HG02759 (cell line): Measurements from ENCODE around the gene FOXD3.
A peak's percentile ranks its signal among the peaks of the same experiment; 100 is the strongest.

Experiments used
- ATAC-seq: cut with Tn5 transposase; IDR thresholded peaks from one replicate; pipeline ENCODE4 v1.9.1; 2021; ENCODE audit warnings: mild to moderate bottlenecking, moderate library complexity; ENCODE audit not compliant: unreplicated experiment

FOXD3 gene

GRCh38 chr1:63320022-63320721 is 2.2 kb upstream of the FOXD3 start:
- ATAC-seq = no peak

GRCh38 chr1:63321066-63321784 is 1.1 kb upstream of the FOXD3 start:
- ATAC-seq = no peak

- ATAC-seq = peak; percentile 10
These were observed 618 bp upstream of the FOXD3 start for GRCh38 chr1:63321785-63322113.

DNA sequence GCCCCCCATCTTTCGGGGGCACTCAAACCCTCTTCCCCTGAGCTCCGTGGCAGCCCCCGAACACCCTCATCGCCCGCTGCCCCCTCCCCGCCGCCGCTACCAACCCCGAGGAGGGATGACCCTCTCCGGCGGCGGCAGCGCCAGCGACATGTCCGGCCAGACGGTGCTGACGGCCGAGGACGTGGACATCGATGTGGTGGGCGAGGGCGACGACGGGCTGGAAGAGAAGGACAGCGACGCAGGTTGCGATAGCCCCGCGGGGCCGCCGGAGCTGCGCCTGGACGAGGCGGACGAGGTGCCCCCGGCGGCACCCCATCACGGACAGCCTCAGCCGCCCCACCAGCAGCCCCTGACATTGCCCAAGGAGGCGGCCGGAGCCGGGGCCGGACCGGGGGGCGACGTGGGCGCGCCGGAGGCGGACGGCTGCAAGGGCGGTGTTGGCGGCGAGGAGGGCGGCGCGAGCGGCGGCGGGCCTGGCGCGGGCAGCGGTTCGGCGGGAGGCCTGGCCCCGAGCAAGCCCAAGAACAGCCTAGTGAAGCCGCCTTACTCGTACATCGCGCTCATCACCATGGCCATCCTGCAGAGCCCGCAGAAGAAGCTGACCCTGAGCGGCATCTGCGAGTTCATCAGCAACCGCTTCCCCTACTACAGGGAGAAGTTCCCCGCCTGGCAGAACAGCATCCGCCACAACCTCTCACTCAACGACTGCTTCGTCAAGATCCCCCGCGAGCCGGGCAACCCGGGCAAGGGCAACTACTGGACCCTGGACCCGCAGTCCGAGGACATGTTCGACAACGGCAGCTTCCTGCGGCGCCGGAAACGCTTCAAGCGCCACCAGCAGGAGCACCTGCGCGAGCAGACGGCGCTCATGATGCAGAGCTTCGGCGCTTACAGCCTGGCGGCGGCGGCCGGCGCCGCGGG is 837 bp downstream of the FOXD3 start:
- peak; percentile 28 for ATAC-seq

DNA sequence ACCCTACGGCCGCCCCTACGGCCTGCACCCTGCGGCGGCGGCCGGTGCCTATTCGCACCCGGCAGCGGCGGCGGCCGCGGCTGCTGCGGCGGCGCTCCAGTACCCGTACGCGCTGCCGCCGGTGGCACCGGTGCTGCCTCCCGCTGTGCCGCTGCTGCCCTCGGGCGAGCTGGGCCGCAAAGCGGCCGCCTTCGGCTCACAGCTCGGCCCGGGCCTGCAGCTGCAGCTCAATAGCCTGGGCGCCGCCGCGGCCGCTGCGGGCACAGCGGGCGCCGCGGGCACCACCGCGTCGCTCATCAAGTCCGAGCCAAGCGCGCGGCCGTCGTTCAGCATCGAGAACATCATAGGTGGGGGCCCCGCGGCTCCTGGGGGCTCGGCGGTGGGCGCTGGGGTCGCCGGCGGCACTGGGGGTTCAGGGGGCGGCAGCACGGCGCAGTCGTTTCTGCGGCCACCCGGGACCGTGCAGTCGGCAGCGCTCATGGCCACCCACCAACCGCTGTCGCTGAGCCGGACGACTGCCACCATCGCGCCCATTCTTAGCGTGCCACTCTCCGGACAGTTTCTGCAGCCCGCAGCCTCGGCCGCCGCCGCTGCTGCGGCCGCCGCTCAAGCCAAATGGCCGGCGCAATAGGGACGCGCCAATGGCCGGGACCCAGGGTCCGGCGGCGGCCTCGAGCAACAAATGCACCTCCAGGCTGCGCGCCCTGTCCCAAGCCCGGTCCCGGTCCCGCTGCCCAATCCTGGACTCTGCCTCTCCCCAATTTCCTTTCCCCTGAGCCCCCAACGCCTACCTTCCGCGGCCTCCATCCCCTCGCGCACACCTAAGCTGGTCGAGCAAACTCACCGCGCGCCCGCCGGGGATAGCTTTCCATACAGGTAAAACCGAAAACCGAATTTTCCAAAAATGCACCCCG is 1.8 kb downstream of the FOXD3 start:
- ATAC-seq = peak; percentile 3

DNA sequence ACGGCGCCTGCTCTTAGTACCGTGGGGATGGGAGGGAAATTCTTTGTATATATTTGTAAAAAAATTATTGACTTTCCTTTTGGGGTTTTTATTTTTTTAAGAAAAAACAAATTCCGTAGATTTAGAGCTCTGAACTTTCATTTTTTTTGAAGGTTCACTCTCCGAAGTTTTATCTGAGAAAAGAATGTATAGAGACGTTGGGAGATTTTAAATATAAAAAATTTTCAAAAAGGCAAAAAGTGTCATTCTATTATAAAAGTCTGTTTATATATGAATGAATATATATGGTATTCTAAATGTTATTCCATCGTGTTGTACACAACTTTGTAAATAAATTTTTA is 2.4 kb downstream of the FOXD3 start:
- no peak for ATAC-seq

- ATAC-seq = no peak
These were observed 3.1 kb downstream of the FOXD3 start for GRCh38 chr1:63325279-63325985.

- no peak for ATAC-seq
These were observed 3.7 kb downstream of the FOXD3 start for GRCh38 chr1:63326106-63326472.

DNA sequence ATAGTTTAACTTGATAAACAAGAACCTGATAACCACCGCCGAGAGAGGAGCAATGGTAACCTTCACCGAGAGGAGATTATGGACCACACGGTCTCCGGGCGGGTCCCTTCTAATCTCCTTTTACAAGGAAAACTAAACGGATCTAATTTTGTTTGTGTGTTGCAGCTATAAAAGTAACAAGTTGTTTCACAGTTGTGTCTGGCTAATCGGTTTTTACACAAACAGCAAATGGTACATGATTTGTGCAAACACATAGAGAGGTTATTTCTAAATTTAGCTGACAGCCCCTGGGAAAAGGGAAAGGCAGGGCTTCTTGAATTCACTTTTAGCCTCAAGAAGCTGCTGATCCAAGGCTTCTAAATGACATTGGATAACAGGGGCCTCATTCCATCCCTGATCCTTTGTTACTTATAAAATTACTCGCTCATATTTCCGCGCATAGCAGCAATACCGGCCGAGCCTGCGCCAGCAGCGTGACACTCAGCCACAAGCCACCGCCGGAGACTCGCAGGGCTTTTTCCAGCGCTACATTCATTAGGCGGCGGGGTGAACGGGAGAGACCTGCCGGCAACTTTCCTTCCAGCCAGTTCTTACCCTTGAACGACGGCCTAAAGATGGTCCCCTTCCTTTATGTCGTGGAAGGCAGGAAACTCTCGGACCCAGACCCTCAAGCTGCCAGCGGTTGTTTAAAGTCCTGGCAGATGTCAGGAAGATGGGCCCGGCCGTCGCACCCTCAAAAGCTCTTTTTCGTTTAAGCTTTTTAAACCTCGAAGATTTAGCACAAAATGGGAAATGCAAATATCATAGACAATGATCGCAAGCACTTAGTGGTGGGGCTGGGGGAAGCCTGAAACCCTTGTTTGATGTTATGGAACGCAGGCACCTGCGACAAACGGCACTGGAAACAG is 4.4 kb downstream of the FOXD3 start:
- no peak for ATAC-seq

DNA sequence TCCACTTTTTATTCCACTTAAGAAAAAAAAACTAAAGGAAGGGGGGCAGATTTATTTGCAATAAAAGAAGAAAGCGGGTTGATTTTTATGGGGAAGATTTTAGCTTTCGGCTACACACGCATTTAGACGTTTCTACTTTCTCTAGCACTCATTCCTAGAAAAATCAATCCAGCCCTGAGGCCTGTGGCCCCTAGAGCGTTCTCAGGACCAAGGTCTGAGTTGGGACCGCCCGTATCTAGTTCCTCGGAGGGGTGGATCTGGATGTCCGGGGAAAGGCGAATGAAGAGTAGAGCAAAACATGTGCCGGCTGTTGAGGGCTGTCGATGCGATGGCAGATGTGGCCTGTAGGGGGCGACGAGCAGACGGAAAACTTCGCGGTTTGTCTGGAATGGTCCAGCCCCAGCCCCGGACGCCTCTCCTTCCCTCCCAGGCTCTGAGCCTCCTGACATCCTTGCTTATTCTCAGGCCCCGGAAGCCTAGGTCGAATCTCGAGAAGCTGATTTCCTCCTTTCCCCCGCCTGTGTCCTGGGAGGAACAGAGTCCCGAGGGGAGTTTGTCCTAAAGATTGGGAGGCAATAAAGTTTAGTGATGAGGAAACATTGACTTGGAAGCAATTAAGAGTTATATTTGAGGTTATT is 5.2 kb downstream of the FOXD3 start:
- no peak for ATAC-seq

- ATAC-seq = no peak
These were observed 5.8 kb downstream of the FOXD3 start for GRCh38 chr1:63328122-63328521.

GRCh38 chr1:63328781-63329180 is 6.4 kb downstream of the FOXD3 start:
- ATAC-seq = no peak

- ATAC-seq = no peak
These were observed 7.4 kb downstream of the FOXD3 start for GRCh38 chr1:63329621-63330330.

DNA sequence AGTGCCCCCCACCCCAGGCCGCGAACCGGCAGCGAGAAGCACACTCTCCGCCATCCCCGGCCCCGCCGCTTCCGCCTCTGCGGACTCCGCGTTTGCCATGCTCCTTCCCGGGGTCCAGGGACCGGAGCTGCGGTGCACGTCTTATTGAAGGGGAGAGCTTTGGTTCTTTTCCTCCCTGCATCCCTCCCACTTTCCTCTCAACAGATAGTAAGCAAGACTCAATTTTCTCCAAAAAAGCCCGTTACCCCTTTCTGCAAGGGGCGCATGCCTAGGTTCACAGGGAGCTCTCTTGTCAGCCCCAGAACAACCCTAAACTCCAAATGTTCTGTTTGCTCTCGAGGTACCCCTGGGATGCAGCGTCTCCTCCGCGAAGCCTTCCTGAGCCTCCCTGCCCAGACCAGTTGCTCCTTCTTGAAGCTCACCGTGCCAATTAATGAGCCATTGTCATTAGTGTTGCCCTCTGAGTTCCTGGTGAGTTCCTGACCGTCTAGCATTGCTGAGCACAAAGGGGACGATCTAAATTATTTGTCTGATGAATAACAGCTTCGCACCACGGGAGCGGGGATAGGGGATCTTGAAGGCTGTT is 8.1 kb downstream of the FOXD3 start:
- ATAC-seq = no peak

DNA sequence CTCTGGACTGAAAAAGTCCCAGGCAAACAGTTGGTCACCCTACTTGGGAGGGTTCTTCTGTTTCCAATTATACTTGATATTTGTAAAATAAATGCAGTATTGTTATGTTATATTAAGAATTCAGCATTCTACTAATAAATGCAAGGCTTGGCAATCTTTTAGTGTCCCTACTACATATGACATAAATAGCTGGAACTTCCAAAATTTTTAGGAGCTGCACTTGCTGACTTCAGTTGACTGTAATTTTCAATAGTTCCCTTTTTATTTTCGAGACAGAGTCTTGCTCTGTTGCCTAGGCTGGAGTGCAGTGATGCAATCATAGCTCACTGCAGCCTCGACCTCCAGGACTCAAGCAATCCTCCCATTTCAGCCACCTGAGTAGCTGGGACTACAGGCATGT is 20.0 kb downstream of the FOXD3 start:
- ATAC-seq = no peak

DNA sequence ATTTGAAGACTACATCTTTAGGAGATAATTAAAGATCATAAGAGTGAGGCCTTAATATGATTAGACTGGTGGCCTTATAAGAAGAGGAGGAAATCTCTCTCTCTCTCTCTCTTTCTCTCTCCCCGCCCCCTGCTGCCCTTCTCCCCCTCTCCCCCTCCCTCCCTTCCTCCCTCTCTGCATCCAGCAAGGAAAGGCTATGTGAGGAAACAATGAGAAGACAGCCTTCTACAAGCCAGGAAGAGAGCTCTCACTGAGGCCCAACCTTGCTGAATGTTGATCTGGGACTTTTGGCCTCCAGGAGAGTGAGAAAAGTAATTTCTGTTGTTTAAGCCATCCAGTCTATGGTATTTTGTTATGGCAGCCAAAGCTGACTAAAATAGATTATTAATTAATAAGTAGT is 21.6 kb downstream of the FOXD3 start:
- ATAC-seq = no peak

DNA sequence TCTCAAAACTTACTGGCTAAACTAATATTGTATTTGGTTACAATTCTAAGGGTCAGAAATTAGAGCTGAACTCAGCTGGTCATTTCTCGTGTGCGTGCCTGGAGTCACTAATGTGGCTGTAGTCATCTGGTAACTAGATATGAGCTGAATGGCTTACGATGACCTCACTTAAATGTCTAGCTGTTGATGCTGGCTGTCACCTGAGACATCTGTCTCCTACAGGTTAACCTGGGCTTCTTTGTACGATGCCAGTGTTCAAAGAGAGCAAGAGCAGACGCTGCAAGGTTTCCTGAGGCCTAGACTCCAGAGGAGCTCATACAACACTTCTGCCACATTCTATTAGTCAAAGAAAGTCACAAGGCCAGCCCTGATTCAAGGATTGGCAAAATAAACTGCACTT is 28.0 kb downstream of the FOXD3 start:
- ATAC-seq = no peak

DNA sequence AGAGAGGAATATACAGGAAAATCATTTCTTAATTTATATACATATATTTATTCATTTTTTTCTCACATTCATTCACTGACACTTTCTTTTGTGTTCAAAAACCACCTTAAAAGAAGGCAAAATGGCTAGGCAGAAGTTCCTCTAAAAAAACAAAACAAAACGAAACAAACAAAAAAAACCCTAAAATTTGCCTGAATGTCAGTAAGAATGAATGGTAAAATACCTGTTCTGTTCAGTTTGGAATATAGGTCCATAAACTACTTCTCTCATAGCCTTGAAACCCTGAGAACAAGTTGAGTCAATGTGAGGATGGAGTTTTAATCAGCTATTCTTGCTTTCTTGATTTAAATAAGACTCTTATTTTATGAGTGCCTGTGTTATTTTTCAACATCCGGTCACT is 30.4 kb downstream of the FOXD3 start:
- ATAC-seq = no peak
